Large intestine (tissue), 3 donors: ENCODE results near the gene TRIM25. TPM values are rescaled to one million over a fixed set of nuclear protein-coding genes. Genes with fewer than 3 reads are reported as not detected.

Experiments used
- DNase-seq, 2 donors: peaks; one replicate each; pipeline versions ENCODE4 v3.0.0 to v3.0.0-alpha.2; 2013
- H3K27ac ChIP-seq: one replicate; pipeline ENCODE4 v1.5.1; 2013; ENCODE audit warnings: low read length
- H3K27me3 ChIP-seq: 2 replicates; pipeline ENCODE4 v1.6.1; 2013; ENCODE audit warnings: low read length; ENCODE audit not compliant: control insufficient read depth, insufficient read depth
- H3K36me3 ChIP-seq: 2 replicates; pipeline ENCODE4 v1.6.1; 2013; ENCODE audit warnings: low read length; ENCODE audit not compliant: control insufficient read depth, insufficient read depth
- H3K4me1 ChIP-seq: one replicate; pipeline ENCODE4 v1.6.1; 2013; ENCODE audit warnings: low read length; ENCODE audit not compliant: control insufficient read depth, insufficient read depth
- H3K4me3 ChIP-seq: one replicate; pipeline ENCODE4 v1.5.1; 2013; ENCODE audit warnings: low read length
- H3K9me3 ChIP-seq: one replicate; pipeline ENCODE4 v1.6.1; 2013; ENCODE audit warnings: mild to moderate bottlenecking, low read depth, low read length, moderate library complexity; ENCODE audit not compliant: control insufficient read depth
- WGBS: methylation state at CpG from one replicate; pipeline ENCODE4 v1.1.5; 2013; ENCODE audit warnings: low lambda C conversion rate; ENCODE audit not compliant: insufficient coverage; 5-methylcytosine and 5-hydroxymethylcytosine counted together
- polyA plus RNA-seq: library from polyadenylated mRNA; unstranded; fragments of 120-200 nt; gene quantifications from one replicate; pipeline ENCODE4 v1.2.1, GENCODE V29; 2013

TRIM25 gene
- polyA plus RNA-seq, 1 donor, result 48.5 TPM

- H3K27me3 ChIP-seq, result no peaks in the 10 kb centered on the region
- no peak overlapping the region for H3K27ac ChIP-seq
- peaks cover 3% of the 10 kb centered on the region for H3K36me3 ChIP-seq
- peaks cover 4% of the 10 kb centered on the region for H3K4me1 ChIP-seq
- H3K9me3 ChIP-seq, result no peaks in the 10 kb centered on the region
- peak in 1 of 2 donors; percentile 37 for DNase-seq
- WGBS, result no CpG with 5 or more reads among the region's 3 CpGs
- H3K4me3 ChIP-seq, result no peak overlapping the region
Observed at GRCh38 chr17:56868716-56869115, 45.1 kb downstream of the TRIM25 start.

- no peak overlapping the region for H3K4me3 ChIP-seq
- H3K9me3 ChIP-seq, result no peaks in the 10 kb centered on the region
- H3K36me3 ChIP-seq, result peaks cover 3% of the 10 kb centered on the region
- no CpG with 5 or more reads among the region's 2 CpGs for WGBS
- no peak overlapping the region for H3K27ac ChIP-seq
- H3K27me3 ChIP-seq, result no peaks in the 10 kb centered on the region
- DNase-seq, result no peak
- peaks cover 4% of the 10 kb centered on the region for H3K4me1 ChIP-seq
Observed at GRCh38 chr17:56867948-56868376, 45.9 kb downstream of the TRIM25 start.

GRCh38 chr17:56866496-56866895 is 47.4 kb downstream of the TRIM25 start:
- peak in 1 of 2 donors; percentile 41 for DNase-seq
- H3K36me3 ChIP-seq, result peaks cover 3% of the 10 kb centered on the region
- H3K4me1 ChIP-seq, result peaks cover 4% of the 10 kb centered on the region
- no peaks in the 10 kb centered on the region for H3K27me3 ChIP-seq
- H3K4me3 ChIP-seq, result no peak overlapping the region
- H3K27ac ChIP-seq, result no peak overlapping the region
- 0% methylated on average over 1 of the region's 3 CpGs for WGBS
- H3K9me3 ChIP-seq, result no peaks in the 10 kb centered on the region

- Histone ChIP-seq H3K36me3 (peaks cover 3% of the 10 kb centered on the region), H3K9me3 (no peaks in the 10 kb centered on the region), H3K27me3 (no peaks in the 10 kb centered on the region), H3K4me3 (no peak overlapping the region), H3K4me1 (peaks cover 4% of the 10 kb centered on the region), H3K27ac (no peak overlapping the region)
- 71% methylated on average over 1 of the region's 5 CpGs for WGBS
- no peak for DNase-seq
Observed at GRCh38 chr17:56866076-56866475, 47.8 kb downstream of the TRIM25 start.

GRCh38 chr17:56863974-56864373 is 49.9 kb downstream of the TRIM25 start:
- H3K9me3 ChIP-seq, result no peaks in the 10 kb centered on the region
- no peak for DNase-seq
- peaks cover 4% of the 10 kb centered on the region for H3K4me1 ChIP-seq
- no CpG with 5 or more reads among the region's 3 CpGs for WGBS
- H3K36me3 ChIP-seq, result peaks cover 3% of the 10 kb centered on the region
- H3K27me3 ChIP-seq, result no peaks in the 10 kb centered on the region
- no peak overlapping the region for H3K27ac ChIP-seq
- H3K4me3 ChIP-seq, result no peak overlapping the region

- Histone ChIP-seq H3K4me3 (no peak overlapping the region), H3K4me1 (no peaks in the 10 kb centered on the region), H3K9me3 (no peaks in the 10 kb centered on the region), H3K27ac (no peak overlapping the region), H3K36me3 (peaks cover 3% of the 10 kb centered on the region), H3K27me3 (no peaks in the 10 kb centered on the region)
- DNase-seq, result no peak
- WGBS, result no CpG with 5 or more reads among the region's 3 CpGs
Observed at GRCh38 chr17:56861899-56862298, 52.0 kb downstream of the TRIM25 start.

GRCh38 chr17:56851008-56851407 is 62.8 kb downstream of the TRIM25 start:
- Histone ChIP-seq H3K4me1 (no peaks in the 10 kb centered on the region), H3K27ac (no peak overlapping the region), H3K27me3 (no peaks in the 10 kb centered on the region), H3K4me3 (no peak overlapping the region), H3K36me3 (no peaks in the 10 kb centered on the region), H3K9me3 (no peaks in the 10 kb centered on the region)
- DNase-seq, result no peak
- WGBS, result no CpG with 5 or more reads among the region's 3 CpGs

- H3K27me3 ChIP-seq, result no peaks in the 10 kb centered on the region
- no peaks in the 10 kb centered on the region for H3K36me3 ChIP-seq
- no peak for DNase-seq
- no peak overlapping the region for H3K27ac ChIP-seq
- WGBS, result 86% methylated on average over 2 of the region's 2 CpGs
- no peaks in the 10 kb centered on the region for H3K4me1 ChIP-seq
- H3K4me3 ChIP-seq, result no peak overlapping the region
- no peaks in the 10 kb centered on the region for H3K9me3 ChIP-seq
Observed at GRCh38 chr17:56850591-56850990, 63.3 kb downstream of the TRIM25 start.

GRCh38 chr17:56849131-56849530 is 64.7 kb downstream of the TRIM25 start:
- Histone ChIP-seq H3K9me3 (no peaks in the 10 kb centered on the region), H3K4me3 (no peak overlapping the region), H3K36me3 (no peaks in the 10 kb centered on the region), H3K4me1 (no peaks in the 10 kb centered on the region), H3K27ac (no peak overlapping the region), H3K27me3 (no peaks in the 10 kb centered on the region)
- 0% methylated on average over 2 of the region's 3 CpGs for WGBS
- no peak for DNase-seq

GRCh38 chr17:56847106-56847505 is 66.7 kb downstream of the TRIM25 start:
- H3K27ac ChIP-seq, result no peak overlapping the region
- no peaks in the 10 kb centered on the region for H3K9me3 ChIP-seq
- no peaks in the 10 kb centered on the region for H3K27me3 ChIP-seq
- H3K36me3 ChIP-seq, result no peaks in the 10 kb centered on the region
- no peak for DNase-seq
- WGBS, result 100% methylated on average over 2 of the region's 4 CpGs
- no peak overlapping the region for H3K4me3 ChIP-seq
- H3K4me1 ChIP-seq, result no peaks in the 10 kb centered on the region

GRCh38 chr17:56845934-56846333 is 67.9 kb downstream of the TRIM25 start:
- H3K4me3 ChIP-seq, result no peak overlapping the region
- H3K4me1 ChIP-seq, result no peaks in the 10 kb centered on the region
- DNase-seq, result no peak
- H3K27ac ChIP-seq, result no peak overlapping the region
- no peaks in the 10 kb centered on the region for H3K36me3 ChIP-seq
- H3K27me3 ChIP-seq, result no peaks in the 10 kb centered on the region
- H3K9me3 ChIP-seq, result no peaks in the 10 kb centered on the region
- WGBS, result no CpG with 5 or more reads among the region's 1 CpG
